GM12872 (cell line): Measurements from ENCODE around the gene ARFGAP3.

Experiments used
- TF ChIP-seq, protein P1 (sequence below): IDR thresholded peaks from 3 replicates; pipeline ENCODE4 v1.5.1; 2011; ENCODE audit warnings: low read depth, mild to moderate bottlenecking, low read length, moderate library complexity; ENCODE audit not compliant: insufficient read depth

Gene ARFGAP3

DNA sequence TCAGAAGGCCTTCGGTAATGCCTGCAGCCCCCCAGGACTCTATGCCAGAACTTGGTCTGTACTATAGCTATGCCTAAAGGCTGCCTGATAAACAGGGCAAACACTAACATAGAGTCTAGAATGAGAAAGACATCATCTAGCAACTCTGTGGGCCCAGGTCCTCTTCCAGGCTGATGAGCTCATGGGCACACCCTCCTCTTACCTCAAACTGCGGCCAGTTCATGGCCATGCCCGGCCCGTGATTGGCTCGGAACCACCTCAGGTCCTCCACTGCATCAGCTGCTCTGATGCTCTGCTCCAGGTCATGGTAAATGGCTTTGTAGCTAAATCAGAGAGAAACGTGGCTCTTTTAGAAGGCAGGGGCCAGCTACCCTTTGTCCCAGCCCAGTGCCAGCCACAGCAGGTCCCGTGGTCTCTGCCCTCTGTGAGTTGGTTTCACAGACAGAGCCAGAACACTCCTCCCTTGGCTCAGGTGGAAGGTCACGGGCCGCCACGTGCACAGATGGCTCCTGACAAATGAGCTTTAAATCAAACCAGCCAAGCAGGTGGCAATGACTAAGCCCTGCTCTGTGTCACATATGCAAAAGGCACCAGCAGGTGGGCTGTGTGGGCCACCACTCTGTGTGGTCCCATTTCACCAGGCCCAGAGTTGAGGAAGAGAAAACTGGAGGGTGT lies 25.0 kb upstream of the ARFGAP3 start:
- TF ChIP-seq, protein P1, sequence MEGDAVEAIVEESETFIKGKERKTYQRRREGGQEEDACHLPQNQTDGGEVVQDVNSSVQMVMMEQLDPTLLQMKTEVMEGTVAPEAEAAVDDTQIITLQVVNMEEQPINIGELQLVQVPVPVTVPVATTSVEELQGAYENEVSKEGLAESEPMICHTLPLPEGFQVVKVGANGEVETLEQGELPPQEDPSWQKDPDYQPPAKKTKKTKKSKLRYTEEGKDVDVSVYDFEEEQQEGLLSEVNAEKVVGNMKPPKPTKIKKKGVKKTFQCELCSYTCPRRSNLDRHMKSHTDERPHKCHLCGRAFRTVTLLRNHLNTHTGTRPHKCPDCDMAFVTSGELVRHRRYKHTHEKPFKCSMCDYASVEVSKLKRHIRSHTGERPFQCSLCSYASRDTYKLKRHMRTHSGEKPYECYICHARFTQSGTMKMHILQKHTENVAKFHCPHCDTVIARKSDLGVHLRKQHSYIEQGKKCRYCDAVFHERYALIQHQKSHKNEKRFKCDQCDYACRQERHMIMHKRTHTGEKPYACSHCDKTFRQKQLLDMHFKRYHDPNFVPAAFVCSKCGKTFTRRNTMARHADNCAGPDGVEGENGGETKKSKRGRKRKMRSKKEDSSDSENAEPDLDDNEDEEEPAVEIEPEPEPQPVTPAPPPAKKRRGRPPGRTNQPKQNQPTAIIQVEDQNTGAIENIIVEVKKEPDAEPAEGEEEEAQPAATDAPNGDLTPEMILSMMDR: no peak

- TF ChIP-seq, protein P1: no peak
These were observed 24.2 kb upstream of the ARFGAP3 start for GRCh38 chr22:42881298-42881697.

- TF ChIP-seq, protein P1: no peak
These were observed 23.7 kb upstream of the ARFGAP3 start for GRCh38 chr22:42880815-42881214.

- TF ChIP-seq, protein P1: no peak
These were observed 22.4 kb upstream of the ARFGAP3 start for GRCh38 chr22:42879371-42880021.

GRCh38 chr22:42878561-42879305 lies 21.7 kb upstream of the ARFGAP3 start:
- TF ChIP-seq, protein P1: no peak

DNA sequence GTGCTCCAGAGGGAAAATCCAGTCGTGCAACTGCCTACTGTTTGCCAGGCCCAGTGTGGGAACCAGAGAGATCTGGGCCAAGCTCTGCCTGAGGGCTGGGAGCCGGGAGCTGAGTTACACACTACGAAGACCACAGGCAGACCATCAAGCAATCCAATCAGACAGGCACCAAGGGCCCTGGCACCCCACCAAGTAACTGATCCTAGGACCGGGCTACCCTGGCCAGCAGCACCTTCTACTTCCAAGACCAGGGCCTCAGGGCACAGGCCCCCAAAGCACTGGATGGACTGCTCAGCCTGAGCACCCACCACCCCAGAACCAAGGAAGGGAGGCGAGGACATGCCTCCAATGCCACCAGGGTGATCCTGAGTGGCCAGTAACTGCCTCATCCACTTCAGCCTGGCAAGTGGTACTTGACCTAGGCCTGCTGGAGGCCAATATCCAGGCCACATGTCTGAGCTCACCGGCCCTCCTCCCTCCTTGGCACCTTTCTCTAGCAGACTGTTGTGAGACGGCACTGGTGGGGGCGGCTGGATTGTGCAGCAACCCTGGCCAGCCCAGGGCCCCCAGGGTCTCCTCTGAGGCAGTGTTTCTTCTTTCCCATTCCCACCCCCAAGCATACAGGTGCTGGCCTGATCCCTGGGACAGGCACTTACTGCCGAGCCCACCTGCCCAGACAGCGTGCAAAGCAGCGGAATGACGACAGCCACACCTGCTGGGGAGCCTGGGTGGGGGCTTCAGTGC lies 20.7 kb upstream of the ARFGAP3 start:
- TF ChIP-seq, protein P1: no peak

GRCh38 chr22:42877158-42877557 lies 20.1 kb upstream of the ARFGAP3 start:
- TF ChIP-seq, protein P1: no peak
